HG03280 (cell line): Measurements from ENCODE around the gene ZC3H7A.
A peak's percentile ranks its signal among the peaks of the same experiment; 100 is the strongest.

Experiments used
- ATAC-seq: cut with Tn5 transposase; IDR thresholded peaks from one replicate; pipeline ENCODE4 v1.9.1; 2021; ENCODE audit warnings: mild to moderate bottlenecking, moderate library complexity; ENCODE audit not compliant: unreplicated experiment

ZC3H7A gene

GRCh38 chr16:11738742-11739544, 58.1 kb downstream of the ZC3H7A start:
- ATAC-seq, result no peak

GRCh38 chr16:11737713-11738112, 59.3 kb downstream of the ZC3H7A start:
- no peak for ATAC-seq

DNA sequence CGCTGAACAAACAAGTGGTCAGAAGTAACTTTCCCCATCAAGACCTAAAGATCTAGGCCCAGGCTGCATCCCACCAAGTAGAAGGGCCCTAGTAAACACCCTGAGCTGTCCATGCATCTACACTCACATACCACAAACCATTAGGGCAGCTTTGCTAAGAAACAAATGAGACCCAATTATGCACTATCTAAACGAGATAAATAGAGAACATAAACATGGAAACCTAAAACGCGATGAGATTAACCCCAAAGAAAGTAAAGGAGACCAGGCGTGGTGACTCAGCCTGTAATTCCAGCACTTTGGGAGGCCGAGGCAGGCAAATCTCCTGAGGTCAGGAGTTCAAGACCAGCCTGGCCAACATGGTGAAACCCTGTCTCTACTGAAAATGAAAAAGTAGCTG, 60.2 kb downstream of the ZC3H7A start:
- no peak for ATAC-seq

GRCh38 chr16:11735787-11736186, 61.3 kb downstream of the ZC3H7A start:
- no peak for ATAC-seq

- no peak for ATAC-seq
Observed at GRCh38 chr16:11734653-11735043, 62.4 kb downstream of the ZC3H7A start.

GRCh38 chr16:11734025-11734652, 62.9 kb downstream of the ZC3H7A start:
- peak; percentile 52 for ATAC-seq

GRCh38 chr16:11731222-11731621, 65.8 kb downstream of the ZC3H7A start:
- no peak for ATAC-seq

GRCh38 chr16:11729787-11730186, 67.3 kb downstream of the ZC3H7A start:
- ATAC-seq, result no peak

DNA sequence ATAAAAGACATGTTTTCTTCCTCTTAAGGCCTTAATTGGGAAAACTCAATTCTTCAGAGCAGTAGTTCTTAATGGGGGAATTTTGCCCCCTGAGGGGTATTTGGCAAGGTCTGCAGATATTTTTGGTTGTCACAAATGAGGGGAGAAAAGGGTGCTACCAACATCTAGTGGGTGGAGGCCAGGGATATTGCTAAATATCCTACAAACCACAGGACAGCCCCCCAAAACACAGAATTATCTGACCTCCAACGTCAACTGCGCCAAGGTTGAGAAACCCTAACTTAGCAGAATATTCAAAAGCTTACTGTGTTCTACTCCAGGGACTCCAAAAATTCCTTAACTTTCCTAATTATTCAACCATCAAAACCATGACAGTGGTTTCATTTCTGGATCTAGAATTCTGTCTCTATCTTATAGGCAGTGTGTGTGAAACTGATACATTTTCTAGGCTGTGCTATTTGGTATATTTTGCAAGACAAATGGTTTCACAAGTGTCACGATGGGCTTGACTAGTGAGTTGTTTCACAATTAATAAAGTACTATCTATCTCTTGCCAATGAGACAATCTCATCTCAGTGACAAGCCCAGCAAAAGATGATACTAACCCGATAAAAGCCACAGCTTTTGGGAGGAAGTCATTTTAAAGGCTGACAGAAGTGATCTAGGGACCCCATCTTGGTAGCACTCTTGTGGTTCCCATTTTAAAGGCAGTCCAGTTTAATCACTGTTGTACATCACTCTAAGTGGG, 69.1 kb downstream of the ZC3H7A start:
- no peak for ATAC-seq

DNA sequence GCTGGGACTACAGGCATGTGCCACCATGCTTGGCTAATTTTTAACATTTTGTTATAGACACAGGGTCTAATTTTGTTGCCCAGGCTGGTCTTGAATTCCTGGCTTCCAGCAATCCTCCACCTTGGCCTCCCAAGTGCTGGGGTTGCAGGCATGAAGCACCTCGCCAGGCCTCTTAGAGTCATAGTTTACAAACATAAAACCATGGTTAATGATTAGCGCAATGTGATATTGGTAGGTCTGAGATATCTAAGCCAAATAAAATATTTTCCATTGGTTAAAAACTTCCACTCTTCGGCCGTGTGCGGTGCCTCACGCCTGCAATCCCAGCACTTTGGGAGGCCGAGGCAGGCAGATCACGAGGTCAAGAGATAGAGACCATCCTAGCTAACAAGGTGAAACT, 71.0 kb downstream of the ZC3H7A start:
- no peak for ATAC-seq

GRCh38 chr16:11725457-11725856, 71.6 kb downstream of the ZC3H7A start:
- ATAC-seq, result no peak

- ATAC-seq, result no peak
Observed at GRCh38 chr16:11722468-11722808, 74.6 kb downstream of the ZC3H7A start.

- ATAC-seq, result no peak
Observed at GRCh38 chr16:11721781-11722467, 75.1 kb downstream of the ZC3H7A start.

DNA sequence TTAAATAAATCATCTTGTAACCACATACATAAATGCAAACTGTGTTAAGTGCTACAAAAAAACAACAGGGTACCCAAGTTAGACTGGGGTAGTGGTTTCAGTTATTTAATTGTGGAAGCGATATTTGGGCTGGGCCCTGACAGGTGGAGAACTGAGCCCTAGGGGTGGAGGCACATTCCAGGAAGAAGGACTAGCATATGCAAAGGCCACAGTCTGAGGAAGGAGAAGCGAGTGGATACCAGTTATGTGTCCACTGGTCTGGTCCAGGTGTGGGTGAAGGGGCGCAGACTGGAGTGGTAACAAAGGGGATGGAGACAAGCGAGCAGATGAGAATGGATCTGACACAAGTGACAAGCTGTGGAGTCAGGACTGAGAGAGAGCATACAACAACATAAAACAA, 77.3 kb downstream of the ZC3H7A start:
- no peak for ATAC-seq

GRCh38 chr16:11719171-11719570, 77.9 kb downstream of the ZC3H7A start:
- ATAC-seq, result no peak

GRCh38 chr16:11717811-11718210, 79.2 kb downstream of the ZC3H7A start:
- ATAC-seq, result no peak

GRCh38 chr16:11716336-11716735, 80.7 kb downstream of the ZC3H7A start:
- ATAC-seq, result no peak

- ATAC-seq, result no peak
Observed at GRCh38 chr16:11715246-11715947, 81.7 kb downstream of the ZC3H7A start.

DNA sequence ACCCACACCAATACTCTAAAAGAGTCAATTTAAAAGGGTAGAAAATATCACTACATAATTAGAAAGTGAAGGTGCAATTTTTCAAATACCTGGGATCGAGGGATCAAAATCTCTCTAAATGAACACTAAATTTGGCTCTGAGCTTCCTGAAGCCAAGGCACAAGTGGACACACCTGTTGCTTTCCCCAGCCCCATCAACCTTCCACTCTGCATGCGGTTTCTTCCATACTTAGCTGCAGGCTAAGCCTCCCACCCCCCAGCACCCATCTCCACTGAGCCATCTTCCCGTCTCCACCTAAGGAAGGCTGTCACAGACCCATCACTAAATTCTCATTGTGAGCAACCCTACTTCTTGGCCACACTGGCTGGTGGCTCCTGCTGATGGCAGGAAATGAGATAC, 84.9 kb downstream of the ZC3H7A start:
- ATAC-seq, result no peak

- ATAC-seq, result no peak
Observed at GRCh38 chr16:11711662-11712061, 85.4 kb downstream of the ZC3H7A start.

DNA sequence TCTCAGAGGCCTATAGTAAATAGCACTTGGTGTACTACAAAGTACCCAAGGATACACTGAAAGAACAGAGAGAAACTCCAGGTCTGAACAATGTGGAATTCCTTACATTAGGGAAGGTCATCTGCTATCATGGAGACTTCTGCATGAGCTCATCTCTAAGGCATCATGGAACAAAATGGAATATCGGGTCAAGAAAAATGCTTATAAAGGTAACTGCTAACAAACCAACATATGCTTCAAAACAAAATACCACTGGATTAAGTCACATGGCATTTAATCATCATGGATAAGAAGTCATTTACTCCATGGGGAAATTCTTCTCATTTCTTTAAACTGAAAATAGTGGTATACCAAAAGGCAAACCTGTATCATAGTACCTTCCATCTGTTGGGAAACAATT, 88.6 kb downstream of the ZC3H7A start:
- no peak for ATAC-seq
